ENCODE results near the gene G0S2.

G0S2 gene

DNA sequence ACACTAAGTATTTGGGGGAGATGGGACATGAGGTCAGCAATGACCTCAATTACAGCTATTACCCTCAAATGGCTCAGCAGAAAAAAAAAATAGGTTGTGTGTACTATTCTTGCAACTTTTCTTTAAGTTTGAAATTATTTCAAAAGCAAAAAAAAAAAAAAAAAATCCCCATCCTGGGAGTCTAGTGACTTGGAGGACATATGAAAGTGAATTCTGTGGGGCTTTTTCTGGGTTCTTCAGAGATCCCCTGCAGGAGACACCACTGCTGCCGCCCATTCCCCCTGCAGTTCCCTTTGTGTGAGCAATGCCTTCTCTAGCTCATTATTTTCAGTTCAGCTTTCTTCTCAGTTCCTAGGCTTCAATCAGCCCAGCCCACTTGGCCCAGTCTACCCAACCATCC is 46.1 kb downstream of the G0S2 start:
- DNase-seq = no peak

DNA sequence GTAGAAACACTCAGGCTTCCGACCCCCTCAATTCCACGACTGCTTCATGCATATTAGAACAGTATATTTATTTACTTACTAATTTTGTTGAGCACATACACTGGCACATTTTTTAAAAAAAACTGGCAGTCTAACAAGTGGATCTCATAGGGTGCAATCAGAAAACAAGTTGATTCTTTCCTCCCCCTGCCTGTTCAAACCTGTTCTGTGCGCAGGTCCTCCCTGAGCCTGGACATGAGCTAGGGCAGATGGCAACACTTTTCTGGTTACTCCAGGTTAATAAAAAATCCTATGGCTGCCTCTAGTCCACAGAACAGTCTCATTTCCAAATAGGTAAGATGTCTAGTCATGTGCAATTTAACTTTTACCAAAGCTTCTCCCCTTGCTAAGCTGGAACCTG is 48.1 kb downstream of the G0S2 start:
- no peak for DNase-seq

DNA sequence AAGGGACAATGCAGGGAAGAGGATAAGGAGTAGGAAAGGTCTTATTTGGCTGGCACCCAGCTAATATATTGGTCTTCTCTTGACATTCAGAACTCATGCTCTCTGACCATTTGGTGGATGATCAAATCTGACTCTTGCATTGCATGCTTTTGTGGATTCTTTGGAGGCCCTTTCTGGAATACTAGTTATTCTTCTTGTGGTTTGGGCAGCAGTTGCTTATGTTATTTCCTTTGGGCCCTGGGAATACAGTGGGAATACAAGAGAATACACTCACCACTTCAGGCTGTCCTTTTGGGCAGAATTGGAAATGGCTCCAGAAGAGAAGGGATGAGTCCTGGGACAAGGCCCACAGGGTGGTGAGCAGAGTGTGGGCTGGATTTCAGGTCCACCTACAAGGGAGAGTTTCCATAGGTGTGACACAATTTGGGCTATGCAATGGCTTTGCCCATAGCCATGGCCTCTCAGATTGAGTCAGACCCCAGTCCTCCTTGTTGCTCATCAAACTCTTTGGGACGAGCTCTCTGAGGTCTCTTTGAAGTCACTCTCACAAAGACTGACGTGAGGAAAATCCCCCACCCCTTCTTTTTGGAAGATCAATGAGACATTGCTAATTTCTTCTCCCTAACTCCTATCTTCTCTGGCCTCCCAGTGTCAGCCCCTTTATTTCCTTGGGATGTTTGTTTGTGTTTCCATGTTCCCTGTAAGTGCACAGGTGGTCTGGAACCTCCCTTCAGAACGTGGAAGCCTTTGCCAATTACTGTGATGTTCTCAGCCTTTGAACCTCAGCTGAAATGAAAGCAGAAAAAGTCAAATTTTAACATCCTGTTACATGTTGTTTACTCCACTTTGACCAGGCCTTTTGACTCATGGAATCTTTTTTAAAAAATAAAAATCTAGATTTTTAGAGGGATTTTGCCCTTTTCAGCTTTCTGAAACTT is 48.8 kb downstream of the G0S2 start:
- peak; percentile 15 to 34 for DNase-seq

All from stimulated activated CD4-positive, alpha-beta T cell treated with anti-CD3 and anti-CD28 coated beads, Interleukin-4, amount 100 ng/mL, for 4 hours (primary cell).